ENCODE measurements around the gene GNAS-AS1.

GRCh38 chr20:58900397-58900796 lies 49.7 kb upstream of the GNAS-AS1 start:
- no peak for TF ChIP-seq CTCF (IDR thresholded peaks at IDR 0.05)
- TF ChIP-seq POLR2A (IDR thresholded peaks at IDR 0.05) = no peak

All from heart left ventricle (tissue), 13 donors.